Right renal pelvis (tissue), 4 donors: Measurements from ENCODE around the gene AAMDC. TPM values are rescaled to one million over a fixed set of nuclear protein-coding genes. Genes with fewer than 3 reads are reported as not detected.
"Not testable (repeated sequence)": the region's sequence is repeated elsewhere in the genome, so short reads cannot be mapped to it uniquely, and the experiment has no call there.

Experiments used
- DNase-seq, 4 donors: peaks; one replicate each; pipeline ENCODE4 v3.0.0-alpha.2; 2013; ENCODE audit warnings: low read depth in 4 of 4, low spot score in 3 of 4, missing footprints in 1 of 4
- polyA plus RNA-seq, 4 donors: library from polyadenylated mRNA; unstranded; fragments of 120-200 nt; gene quantifications; one replicate each; pipeline ENCODE4 v1.2.1, GENCODE V29; 2013; ENCODE audit not compliant: insufficient read length in 4 of 4

Gene AAMDC
- polyA plus RNA-seq, 4 donors, result 41.9 to 54.4 (median 52.2) TPM

GRCh38 chr11:77883775-77884174 lies 62.8 kb downstream of the AAMDC start:
- no peak for DNase-seq

DNA sequence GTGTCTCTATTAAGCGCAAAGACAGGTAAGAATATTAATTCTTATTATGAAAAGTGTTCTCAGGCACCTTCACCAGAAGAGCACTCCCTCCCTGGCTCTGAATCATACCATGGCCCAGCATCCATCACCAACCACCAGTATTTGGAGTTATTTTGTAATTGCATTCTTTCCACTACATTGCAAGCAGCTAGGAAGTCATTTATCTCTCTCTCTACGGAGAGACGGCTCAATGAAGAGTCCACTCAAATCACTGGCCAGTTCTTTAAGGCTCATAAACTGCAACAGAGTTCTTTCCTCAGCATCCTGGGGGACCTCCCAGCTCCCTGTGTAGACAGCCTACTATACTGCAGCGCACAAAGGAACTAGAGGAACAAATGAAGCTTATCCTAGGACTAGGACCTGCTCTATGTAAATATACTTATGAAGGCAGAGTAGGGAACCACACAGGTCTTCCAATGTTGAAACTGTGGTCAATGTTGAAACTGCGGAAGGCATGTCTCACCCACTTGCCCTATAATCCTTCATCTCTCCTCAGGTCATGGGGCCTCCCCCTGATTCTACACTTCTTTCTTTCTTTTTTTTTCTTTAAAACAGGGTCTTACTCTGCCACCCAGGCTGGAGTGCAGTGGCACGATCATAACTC lies 63.4 kb downstream of the AAMDC start:
- DNase-seq, result no peak

- no peak for DNase-seq
Observed at GRCh38 chr11:77884829-77885190, 63.9 kb downstream of the AAMDC start.

DNA sequence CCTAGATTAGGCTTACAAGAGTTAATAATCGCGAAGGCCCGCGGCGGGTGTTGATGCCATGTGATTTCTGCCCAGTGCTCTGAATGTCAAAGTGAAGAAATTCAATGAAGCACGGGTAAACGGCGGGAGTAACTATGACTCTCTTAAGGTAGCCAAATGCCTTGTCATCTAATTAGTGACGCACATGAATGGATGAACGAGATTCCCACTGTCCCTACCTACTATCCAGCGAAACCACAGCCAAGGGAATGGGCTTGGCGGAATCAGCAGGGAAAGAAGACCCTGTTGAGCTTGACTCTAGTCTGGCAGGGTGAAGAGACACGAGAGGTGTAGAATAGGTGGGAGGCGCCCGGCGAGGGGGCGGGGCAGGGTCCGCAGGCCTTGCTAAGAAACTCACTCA lies 65.5 kb downstream of the AAMDC start:
- no peak for DNase-seq

GRCh38 chr11:77889045-77889444 lies 68.1 kb downstream of the AAMDC start:
- DNase-seq, result not testable (repeated sequence)

GRCh38 chr11:77890100-77890614 lies 69.2 kb downstream of the AAMDC start:
- DNase-seq, result not testable (repeated sequence)

- DNase-seq, result not testable (repeated sequence)
Observed at GRCh38 chr11:77890619-77891056, 69.7 kb downstream of the AAMDC start.

GRCh38 chr11:77891256-77891655 lies 70.3 kb downstream of the AAMDC start:
- DNase-seq, result not testable (repeated sequence)

DNA sequence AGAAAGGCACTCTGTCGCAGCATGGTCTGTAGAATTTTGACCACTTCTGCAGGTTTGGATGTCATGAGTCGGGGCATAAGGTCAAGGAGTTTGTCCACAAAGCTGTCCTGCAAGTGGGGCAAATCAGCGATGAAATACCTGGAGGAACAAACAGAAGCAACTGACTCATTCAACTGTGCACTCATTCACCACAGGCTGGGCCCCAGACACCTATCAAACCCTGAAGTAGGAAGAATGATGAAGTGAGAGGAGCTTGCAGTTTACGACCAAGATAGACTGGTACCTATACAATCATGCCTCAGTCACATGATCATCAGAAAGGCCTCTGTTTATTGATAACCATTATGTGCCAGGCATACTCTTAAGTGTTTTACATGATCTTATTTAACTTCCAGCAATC lies 70.8 kb downstream of the AAMDC start:
- not testable (repeated sequence) for DNase-seq

DNA sequence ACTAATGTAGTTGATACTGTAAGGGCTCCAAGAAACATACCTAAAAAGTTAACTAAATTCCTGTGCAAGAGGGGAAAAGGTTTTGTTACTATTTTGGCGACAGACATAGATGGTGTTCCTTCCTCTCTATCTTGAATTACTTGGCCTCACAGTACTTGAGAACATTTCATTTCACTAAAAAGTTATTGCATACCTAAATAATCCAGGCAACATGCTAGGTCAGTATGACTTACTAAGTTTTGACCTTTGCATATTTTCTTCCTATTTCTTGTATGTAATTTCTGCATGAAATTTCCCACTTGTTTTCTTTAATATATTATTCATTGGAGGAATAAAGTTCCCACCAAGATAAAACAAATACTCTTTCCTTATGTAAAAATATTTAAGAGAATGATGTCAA lies 74.0 kb downstream of the AAMDC start:
- DNase-seq, result not testable (repeated sequence)

GRCh38 chr11:77908835-77909234 lies 87.9 kb downstream of the AAMDC start:
- no peak for DNase-seq

DNA sequence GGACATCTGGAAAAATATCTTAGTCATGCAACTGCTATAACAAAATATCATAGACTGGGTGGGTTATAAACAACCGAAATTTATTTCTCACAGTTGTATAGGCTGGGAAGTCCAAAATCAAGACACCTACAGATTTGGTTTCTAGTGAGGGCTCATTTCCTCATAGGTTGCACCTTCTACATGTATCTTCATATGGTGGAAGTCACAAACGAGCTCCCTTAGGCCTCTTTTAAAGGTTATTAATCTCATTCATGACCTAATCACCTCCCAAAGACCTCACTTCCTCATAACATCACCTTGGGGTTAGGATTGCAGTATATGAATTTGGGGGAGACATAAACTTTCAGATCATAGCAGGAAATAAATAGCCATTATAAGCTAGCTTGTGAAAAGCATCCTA lies 88.3 kb downstream of the AAMDC start:
- DNase-seq, result no peak

GRCh38 chr11:77910828-77911227 lies 89.9 kb downstream of the AAMDC start:
- DNase-seq, result not testable (repeated sequence)

GRCh38 chr11:77913608-77914306 lies 92.8 kb downstream of the AAMDC start:
- not testable (repeated sequence) for DNase-seq

- peak in 3 of 4 donors; percentile 5 to 16 (median 9) for DNase-seq
Observed at GRCh38 chr11:77914307-77914791, 93.4 kb downstream of the AAMDC start.

GRCh38 chr11:77917713-77918112 lies 96.8 kb downstream of the AAMDC start:
- DNase-seq, result not testable (repeated sequence)

Other genes with a start within 250 kb of the AAMDC start
- 1 to 10 TPM; 3.7 to 5.0 (median 4.3) TPM for gene AQP11, start 231.2 kb upstream of the AAMDC start, polyA plus RNA-seq
- 100 to 1,000 TPM; 189 to 212 (median 198) TPM for gene CLNS1A, start 183.3 kb upstream of the AAMDC start, polyA plus RNA-seq
- 10 to 100 TPM; 56.7 to 73.8 (median 59.2) TPM for gene RSF1, start 422 bp upstream of the AAMDC start, polyA plus RNA-seq
- 10 to 100 TPM; 36.6 to 44.4 (median 39.6) TPM for gene INTS4, start 173.5 kb downstream of the AAMDC start, polyA plus RNA-seq
- gene KCTD14, start 202.1 kb downstream of the AAMDC start, polyA plus RNA-seq, result 10 to 100 TPM; 13.1 to 16.8 (median 14.6) TPM
- gene THRSP, start 242.7 kb downstream of the AAMDC start, polyA plus RNA-seq, result under 1 TPM; 0.22 to 0.63 (median 0.42) TPM